DMS53 treated with DMSO at 0.1 percent for 48 hours (cell line): Measurements from ENCODE around the gene OR6P1.

Experiments used
- DNase-seq: peaks from one replicate; lab custom pipeline; 2025; ENCODE audit not compliant: unreplicated experiment; lab: John Stamatoyannopoulos, UW

The OR6P1 gene

GRCh38 chr1:158570480-158570879, at the start of gene OR6P1:
Gene OR6P1 (minus strand): TSS chr1:158570580. CDS start chr1:158563604, 6,976 bp downstream.
- no peak for DNase-seq

GRCh38 chr1:158613764-158614163, 43.4 kb upstream of the OR6P1 start:
- DNase-seq, result no peak

GRCh38 chr1:158611916-158612315, 41.5 kb upstream of the OR6P1 start:
- DNase-seq, result no peak

GRCh38 chr1:158607296-158607695, 36.9 kb upstream of the OR6P1 start:
- no peak for DNase-seq

- no peak for DNase-seq
These were observed 34.6 kb upstream of the OR6P1 start, which contains the start of gene OR10Z1 for GRCh38 chr1:158604968-158605367. Gene OR10Z1 (plus strand): TSS chr1:158605268. CDS start chr1:158606439, 1,171 bp downstream.

GRCh38 chr1:158600735-158601134, 30.4 kb upstream of the OR6P1 start:
- DNase-seq, result no peak

GRCh38 chr1:158586942-158587341, 16.6 kb upstream of the OR6P1 start:
- no peak for DNase-seq

GRCh38 chr1:158583962-158584361, 13.6 kb upstream of the OR6P1 start:
- DNase-seq, result no peak

GRCh38 chr1:158579733-158580132, 9.4 kb upstream of the OR6P1 start, which contains the start of gene OR10X1:
Gene OR10X1 (minus strand): TSS chr1:158579899. CDS start chr1:158579899, 0 bp downstream.
- DNase-seq, result no peak

GRCh38 chr1:158577561-158577960, 7.2 kb upstream of the OR6P1 start:
- DNase-seq, result no peak

- DNase-seq, result no peak
These were observed 1.8 kb upstream of the OR6P1 start for GRCh38 chr1:158572226-158572625.

GRCh38 chr1:158564608-158565007, 5.8 kb downstream of the OR6P1 start:
- DNase-seq, result no peak

- DNase-seq, result no peak
These were observed 6.5 kb downstream of the OR6P1 start for GRCh38 chr1:158563853-158564252.

- DNase-seq, result no peak
These were observed 10.7 kb downstream of the OR6P1 start for GRCh38 chr1:158559696-158560095.

- DNase-seq, result no peak
These were observed 16.0 kb downstream of the OR6P1 start, which contains the start of gene OR6Y1 for GRCh38 chr1:158554352-158554751. Gene OR6Y1 (minus strand): TSS chr1:158554405. CDS start chr1:158548105, 6,300 bp downstream.

- no peak for DNase-seq
These were observed 18.1 kb downstream of the OR6P1 start for GRCh38 chr1:158552296-158552695.

- DNase-seq, result no peak
These were observed 22.8 kb downstream of the OR6P1 start for GRCh38 chr1:158547533-158547932.

GRCh38 chr1:158537609-158538008, 32.8 kb downstream of the OR6P1 start:
- no peak for DNase-seq

GRCh38 chr1:158534496-158534895, 35.9 kb downstream of the OR6P1 start:
- no peak for DNase-seq

- DNase-seq, result peak; percentile 90
These were observed 43.1 kb downstream of the OR6P1 start for GRCh38 chr1:158527190-158527815.

- no peak for DNase-seq
These were observed 48.7 kb downstream of the OR6P1 start for GRCh38 chr1:158521666-158522058.

GRCh38 chr1:158520955-158521665, 49.3 kb downstream of the OR6P1 start:
- no peak for DNase-seq
